T-helper 9 cell (primary cell): ENCODE measurements around the gene LTF.
"Not testable (repeated sequence)": the region's sequence is repeated elsewhere in the genome, so short reads cannot be mapped to it uniquely, and the experiment has no call there.

Experiments used
- DNase-seq: peaks from one replicate; pipeline ENCODE4 v3.0.0-alpha.2; 2020

Gene LTF

DNA sequence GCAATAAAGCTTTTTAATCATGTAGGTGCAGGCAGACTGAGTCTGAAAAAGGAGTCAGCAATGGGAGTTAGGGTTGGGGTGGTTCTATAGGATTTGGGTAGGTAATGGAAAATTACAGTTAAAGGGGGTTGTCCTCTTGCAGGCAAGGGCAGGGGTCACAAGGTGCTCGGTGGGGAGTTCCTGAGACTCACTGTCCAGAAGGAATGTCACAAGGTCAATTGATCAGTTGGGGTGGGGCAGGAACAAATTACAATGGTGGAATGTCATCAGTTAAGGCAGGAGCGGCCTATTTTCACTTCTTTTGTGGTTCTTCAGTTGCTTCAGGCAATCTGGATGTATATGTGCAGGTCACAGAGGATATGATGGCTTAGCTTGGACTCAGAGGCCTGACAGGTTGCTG is 71.7 kb downstream of the LTF start:
- no peak for DNase-seq

GRCh38 chr3:46391526-46391925 is 73.2 kb downstream of the LTF start:
- DNase-seq: not testable (repeated sequence)

DNA sequence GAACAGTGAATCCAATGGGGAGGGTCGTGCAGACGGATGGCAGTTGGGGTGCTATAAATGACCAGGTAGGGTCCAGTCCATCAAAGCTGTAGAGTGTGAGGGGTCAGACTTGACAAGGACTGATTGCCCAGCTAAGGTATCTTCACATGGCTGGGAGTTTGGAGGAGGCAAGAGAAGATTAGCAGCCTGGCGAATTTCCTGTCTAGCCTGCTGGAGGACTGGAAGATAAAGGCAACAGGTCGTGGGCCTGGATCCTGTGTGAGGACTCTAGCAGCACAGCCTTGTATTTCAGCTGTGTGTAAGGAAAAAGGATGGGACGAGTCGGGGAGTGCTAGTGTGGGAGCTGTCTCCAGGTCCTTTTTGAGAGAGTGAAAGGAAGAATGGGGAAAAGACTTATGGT is 75.4 kb downstream of the LTF start:
- no peak for DNase-seq

GRCh38 chr3:46388847-46389246 is 75.9 kb downstream of the LTF start:
- DNase-seq: not testable (repeated sequence)

DNA sequence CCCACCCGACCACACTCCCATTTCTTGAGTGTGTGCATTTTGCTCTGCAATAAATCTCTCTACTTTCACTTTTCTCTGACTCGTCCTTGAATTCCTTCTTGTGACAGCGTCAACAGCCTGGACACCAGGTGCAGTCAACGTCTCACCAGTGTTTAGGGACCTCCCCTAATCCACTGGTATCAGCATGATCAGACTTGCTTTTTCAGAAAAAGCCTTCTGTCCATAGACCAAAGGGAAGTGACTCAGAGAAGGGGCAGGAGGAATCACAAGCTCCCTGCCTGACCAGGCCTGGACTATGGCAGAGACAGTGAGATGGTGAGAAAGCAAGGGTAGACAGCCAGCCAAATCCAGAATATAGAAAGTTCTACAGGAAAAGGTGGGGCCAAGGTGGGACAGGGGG is 78.5 kb downstream of the LTF start:
- no peak for DNase-seq
